ENCODE measurements around the gene ZBTB7C.

DNA sequence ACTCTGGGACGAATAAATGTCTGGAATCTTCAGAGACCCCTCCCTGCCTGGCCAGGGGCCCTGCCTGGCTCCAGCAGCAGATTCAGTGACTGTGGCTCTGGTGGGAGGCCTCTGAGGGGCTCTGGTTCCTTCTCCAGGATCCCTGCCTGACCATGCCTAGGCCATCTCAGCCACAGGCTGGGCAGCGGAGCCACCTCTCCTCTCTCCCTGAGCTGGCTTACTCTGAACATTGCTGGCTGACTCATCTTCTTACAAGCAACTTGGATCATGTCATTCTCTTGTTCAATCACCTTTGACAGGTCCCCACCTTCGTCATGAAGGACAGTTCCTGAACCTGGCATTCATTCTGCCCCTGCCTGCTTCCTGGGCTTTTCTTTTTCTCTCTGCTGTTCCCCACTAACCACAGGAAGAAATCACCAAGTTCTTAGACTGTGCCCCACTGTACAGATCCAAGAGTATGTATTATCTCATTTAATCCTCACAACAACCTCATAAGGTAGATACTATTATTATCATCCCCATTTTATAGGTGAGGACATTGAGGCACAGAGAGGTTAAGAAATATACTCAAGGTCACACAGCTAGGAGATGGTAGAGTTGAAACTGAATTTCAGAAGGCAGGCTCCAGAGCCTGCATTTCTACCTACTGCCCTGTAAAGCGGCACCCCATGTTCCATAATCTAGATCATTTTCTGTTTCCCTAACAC lies 323.2 kb downstream of the ZBTB7C start:
- TF ChIP-seq, protein P1, sequence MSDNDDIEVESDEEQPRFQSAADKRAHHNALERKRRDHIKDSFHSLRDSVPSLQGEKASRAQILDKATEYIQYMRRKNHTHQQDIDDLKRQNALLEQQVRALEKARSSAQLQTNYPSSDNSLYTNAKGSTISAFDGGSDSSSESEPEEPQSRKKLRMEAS (IDR thresholded peaks at IDR 0.05) = no peak
- TF ChIP-seq, protein P2, sequence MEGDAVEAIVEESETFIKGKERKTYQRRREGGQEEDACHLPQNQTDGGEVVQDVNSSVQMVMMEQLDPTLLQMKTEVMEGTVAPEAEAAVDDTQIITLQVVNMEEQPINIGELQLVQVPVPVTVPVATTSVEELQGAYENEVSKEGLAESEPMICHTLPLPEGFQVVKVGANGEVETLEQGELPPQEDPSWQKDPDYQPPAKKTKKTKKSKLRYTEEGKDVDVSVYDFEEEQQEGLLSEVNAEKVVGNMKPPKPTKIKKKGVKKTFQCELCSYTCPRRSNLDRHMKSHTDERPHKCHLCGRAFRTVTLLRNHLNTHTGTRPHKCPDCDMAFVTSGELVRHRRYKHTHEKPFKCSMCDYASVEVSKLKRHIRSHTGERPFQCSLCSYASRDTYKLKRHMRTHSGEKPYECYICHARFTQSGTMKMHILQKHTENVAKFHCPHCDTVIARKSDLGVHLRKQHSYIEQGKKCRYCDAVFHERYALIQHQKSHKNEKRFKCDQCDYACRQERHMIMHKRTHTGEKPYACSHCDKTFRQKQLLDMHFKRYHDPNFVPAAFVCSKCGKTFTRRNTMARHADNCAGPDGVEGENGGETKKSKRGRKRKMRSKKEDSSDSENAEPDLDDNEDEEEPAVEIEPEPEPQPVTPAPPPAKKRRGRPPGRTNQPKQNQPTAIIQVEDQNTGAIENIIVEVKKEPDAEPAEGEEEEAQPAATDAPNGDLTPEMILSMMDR (IDR thresholded peaks at IDR 0.05) = no peak
- TF ChIP-seq PHF8 (IDR thresholded peaks at IDR 0.05; ENCODE audit: borderline replicate concordance, low read depth) (no peak), EHMT2 (IDR thresholded peaks at IDR 0.05; ENCODE audit: low read depth) (no peak)

Data from A549 (cell line).